Nucleus accumbens (tissue), 56 donors: Measurements from ENCODE around the gene SLC9A7.
A peak's percentile ranks its signal among the peaks of the same experiment; 100 is the strongest.

ENCODE experiments used
- DNase-seq, 56 donors: peaks; one replicate each; lab custom pipeline; 2025; lab: John Stamatoyannopoulos, UW

The SLC9A7 gene

GRCh38 chrX:46662188-46662958 lies 96.5 kb downstream of the SLC9A7 start:
- DNase-seq: no peak

GRCh38 chrX:46653482-46653881 lies 105.4 kb downstream of the SLC9A7 start:
- DNase-seq: peak in 3 of 56 donors; percentile 0 to 7 (median 0)

GRCh38 chrX:46649421-46650260 lies 109.3 kb downstream of the SLC9A7 start:
- DNase-seq: peak in 23 of 56 donors; percentile 0 to 45 (median 7)

- DNase-seq: no peak
These were observed 110.3 kb downstream of the SLC9A7 start for GRCh38 chrX:46648660-46649059.

GRCh38 chrX:46647251-46647650 lies 111.7 kb downstream of the SLC9A7 start:
- DNase-seq: no peak

- DNase-seq: no peak
These were observed 113.3 kb downstream of the SLC9A7 start for GRCh38 chrX:46645614-46646013.

- no peak for DNase-seq
These were observed 115.3 kb downstream of the SLC9A7 start for GRCh38 chrX:46643636-46644035.

GRCh38 chrX:46642145-46642544 lies 116.8 kb downstream of the SLC9A7 start:
- no peak for DNase-seq

- no peak for DNase-seq
These were observed 121.0 kb downstream of the SLC9A7 start for GRCh38 chrX:46637938-46638337.

- DNase-seq: no peak
These were observed 122.7 kb downstream of the SLC9A7 start for GRCh38 chrX:46636223-46636622.

GRCh38 chrX:46635186-46635585 lies 123.7 kb downstream of the SLC9A7 start:
- no peak for DNase-seq

- DNase-seq: no peak
These were observed 124.3 kb downstream of the SLC9A7 start for GRCh38 chrX:46634577-46634976.

GRCh38 chrX:46630141-46630540 lies 128.8 kb downstream of the SLC9A7 start:
- DNase-seq: no peak

- DNase-seq: peak in 2 of 56 donors; percentile 3 to 15
These were observed 130.2 kb downstream of the SLC9A7 start for GRCh38 chrX:46628460-46629371.

- DNase-seq: no peak
These were observed 131.1 kb downstream of the SLC9A7 start for GRCh38 chrX:46627711-46628419.

- DNase-seq: no peak
These were observed 131.9 kb downstream of the SLC9A7 start for GRCh38 chrX:46627062-46627461.

GRCh38 chrX:46626566-46626965 lies 132.4 kb downstream of the SLC9A7 start:
- no peak for DNase-seq

- DNase-seq: no peak
These were observed 134.7 kb downstream of the SLC9A7 start for GRCh38 chrX:46624090-46624786.

GRCh38 chrX:46621572-46621971 lies 137.3 kb downstream of the SLC9A7 start:
- DNase-seq: no peak
